Liver (tissue), 10 donors: ENCODE results near the gene PTP4A1. TPM values are rescaled to one million over a fixed set of nuclear protein-coding genes. Genes with fewer than 3 reads are reported as not detected.

Experiments used
- DNase-seq: peaks from one replicate; pipeline ENCODE4 v3.0.0-alpha.2; 2017; ENCODE audit warnings: low spot score
- H3K27ac ChIP-seq, 2 donors: one replicate each; pipeline ENCODE4 v1.7.0; 2013; ENCODE audit warnings: inconsistent platforms in 2 of 2, low read length in 2 of 2, control low read depth in 1 of 2, low read depth in 1 of 2, mild to moderate bottlenecking in 1 of 2
- H3K27me3 ChIP-seq, 4 donors: one replicate each; pipeline versions ENCODE4 v1.6.1 to v1.7.0; 2013; ENCODE audit warnings: low read length in 3 of 4, inconsistent platforms in 1 of 4, mild to moderate bottlenecking in 1 of 4, moderate library complexity in 1 of 4; ENCODE audit not compliant: control insufficient read depth in 4 of 4, insufficient read depth in 4 of 4
- H3K36me3 ChIP-seq, 4 donors: one replicate each; pipeline versions ENCODE4 v1.6.1 to v1.7.0; 2013; ENCODE audit warnings: low read length in 3 of 4, mild to moderate bottlenecking in 3 of 4, low read depth in 1 of 4, moderate library complexity in 1 of 4; ENCODE audit not compliant: control insufficient read depth in 4 of 4, insufficient read depth in 3 of 4
- H3K4me1 ChIP-seq, 4 donors: one replicate each; pipeline versions ENCODE4 v1.6.1 to v1.7.0; 2013; ENCODE audit warnings: low read length in 3 of 4, mild to moderate bottlenecking in 3 of 4, moderate library complexity in 1 of 4; ENCODE audit not compliant: control insufficient read depth in 4 of 4, insufficient read depth in 4 of 4
- H3K4me3 ChIP-seq, 3 donors: one replicate each; pipeline versions ENCODE4 v1.6.1 to v1.7.0; 2013; ENCODE audit warnings: low read length in 3 of 3, control low read depth in 1 of 3, low read depth in 1 of 3, mild to moderate bottlenecking in 1 of 3
- H3K9ac ChIP-seq, 2 donors: one replicate each; pipeline ENCODE4 v1.7.0; 2013; ENCODE audit warnings: low read length in 2 of 2, mild to moderate bottlenecking in 2 of 2, moderate library complexity in 2 of 2, control low read depth in 1 of 2, low read depth in 1 of 2
- H3K9me3 ChIP-seq, 4 donors: one replicate each; pipeline versions ENCODE4 v1.6.1 to v1.7.0; 2013; ENCODE audit warnings: low read length in 3 of 4; ENCODE audit not compliant: control insufficient read depth in 4 of 4
- CTCF ChIP-seq: fragments of 150-350 bp; IDR thresholded peaks from 2 replicates; pipeline ENCODE4 v1.5.1; 2017; ENCODE audit warnings: improper control_type of control experiment, low read depth, low read length; ENCODE audit not compliant: missing input control
- EGR1 ChIP-seq, 2 donors: IDR thresholded peaks; 2 replicates each; pipeline ENCODE4 v1.6.1; 2016 to 2018; ENCODE audit warnings: antibody characterized with exemption in 2 of 2, low read depth in 2 of 2
- FOXA1 ChIP-seq: IDR thresholded peaks from 2 replicates; pipeline ENCODE4 v1.6.1; 2016; ENCODE audit warnings: antibody characterized with exemption
- HNF4A ChIP-seq, 2 donors: conservative IDR thresholded peaks; 2 replicates each; pipeline ENCODE4 v1.6.1; 2016; ENCODE audit warnings: antibody characterized with exemption in 2 of 2, mild to moderate bottlenecking in 2 of 2
- HNF4G ChIP-seq: IDR thresholded peaks from 2 replicates; pipeline ENCODE4 v1.6.1; 2016; ENCODE audit warnings: antibody characterized with exemption
- JUND ChIP-seq, 2 donors: IDR thresholded peaks; 2 replicates each; pipeline ENCODE4 v1.6.1; 2016; ENCODE audit warnings: antibody characterized with exemption in 2 of 2
- RAD21 ChIP-seq, 2 donors: IDR thresholded peaks; 2 replicates each; pipeline ENCODE4 v1.6.1; 2016; ENCODE audit warnings: antibody characterized with exemption in 2 of 2, mild to moderate bottlenecking in 2 of 2
- REST ChIP-seq: IDR thresholded peaks from 2 replicates; pipeline ENCODE4 v1.6.1; 2016; ENCODE audit warnings: antibody characterized with exemption, mild to moderate bottlenecking
- TAF1 ChIP-seq: conservative IDR thresholded peaks from 2 replicates; pipeline ENCODE4 v1.6.1; 2016; ENCODE audit warnings: antibody characterized with exemption, mild to moderate bottlenecking
- YY1 ChIP-seq: IDR thresholded peaks from 2 replicates; pipeline ENCODE4 v1.6.1; 2016; ENCODE audit warnings: antibody characterized with exemption, mild to moderate bottlenecking
- ZBTB33 ChIP-seq: IDR thresholded peaks from 2 replicates; pipeline ENCODE4 v1.6.1; 2016; ENCODE audit warnings: antibody characterized with exemption
- WGBS: extraction: QIAGEN DNeasy Blood & Tissue Kit; methylation state at CpG from one replicate; pipeline ENCODE4 v1.1.7; 2013; 5-methylcytosine and 5-hydroxymethylcytosine counted together
- polyA plus RNA-seq, 2 donors: library from polyadenylated mRNA; stranded (reverse) in 1 of 2; unstranded in 1 of 2; fragments of 200-250 nt in 1 of 2; fragments of >200 nt in 1 of 2; fragmentation: Nextera tagmentation in 1 of 2; extraction: Ambion mirVana in 1 of 2; gene quantifications; one replicate each; pipeline versions ENCODE4 v1.2.1 to v1.2.3, GENCODE V29; 2013 to 2015
- small RNA-seq: library from RNA; depleted of rRNA; stranded (forward); fragments of <200 nt; gene quantifications from one replicate; pipeline ENCODE3, GENCODE V24; 2014
- total RNA-seq, 2 donors: library from RNA; depleted of rRNA; stranded (reverse); fragments of >200 nt; gene quantifications; one replicate each; pipeline ENCODE4 v1.2.3, GENCODE V29; 2014
- donor health status: healthy.
- donor health status: healthy.
- donor health status: healthy.
- donor health status: healthy.
- donor health status: healthy.

PTP4A1 gene
- total and polyA plus RNA-seq, 4 donors: 34.3 to 237 (median 152) TPM

GRCh38 chr6:63615590-63615989, 43.3 kb downstream of the PTP4A1 start:
- Histone ChIP-seq H3K4me3 (no peak overlapping the region), H3K9ac (no peak overlapping the region), H3K36me3 (no peaks in the 10 kb centered on the region), H3K4me1 (no peaks in the 10 kb centered on the region), H3K27ac (no peak overlapping the region), H3K9me3 (no peaks in the 10 kb centered on the region), H3K27me3 (no peaks in the 10 kb centered on the region)
- no peak for TF ChIP-seq EGR1 (IDR thresholded peaks at IDR 0.05; ENCODE audit: low read depth in 2 of 2)
- no peak for TF ChIP-seq HNF4A (conservative IDR thresholded peaks at IDR 0.05)
- no peak for TF ChIP-seq TAF1
- no peak for TF ChIP-seq HNF4G
- no peak for TF ChIP-seq JUND (IDR thresholded peaks at IDR 0.05)
- TF ChIP-seq FOXA1: no peak
- no peak for TF ChIP-seq RAD21 (IDR thresholded peaks at IDR 0.05)
- no peak for TF ChIP-seq CTCF
- TF ChIP-seq YY1: no peak
- TF ChIP-seq REST: no peak
- TF ChIP-seq ZBTB33: no peak
- 93% methylated on average over 1 of the region's 1 CpG for WGBS
- no peak for DNase-seq

Small RNA genes within 50 kb of the gene (small RNA-seq; reads per million reads assigned to genes)
- not detected for gene AL513043.1

Other genes starting within 250 kb of the PTP4A1 start
- 10 to 100 TPM; 38.6 to 38.9 TPM for gene PHF3, start 63.3 kb downstream of the PTP4A1 start, total RNA-seq
- 10 to 100 TPM in 1 of 2 donors, 1 to 10 TPM in 1; 7.7 to 11.7 TPM for gene PHF3, start 63.3 kb downstream of the PTP4A1 start, polyA plus RNA-seq